AG10803 (cell line): ENCODE results near the gene DTX3L.

Source experiments
- DNase-seq: peaks from one replicate; pipeline ENCODE4 v3.0.0; 2010; ENCODE audit warnings: low read depth
- H3K4me3 ChIP-seq: 2 replicates; pipeline ENCODE4 v1.5.1; 2011; ENCODE audit warnings: mild to moderate bottlenecking, low read length, control low read depth
- CTCF ChIP-seq: conservative IDR thresholded peaks from 2 replicates; pipeline ENCODE4 v1.5.1; 2011; ENCODE audit warnings: mild to moderate bottlenecking, low read length, control low read depth, inconsistent platforms

The DTX3L gene

GRCh38 chr3:122618614-122619013 lies 54.5 kb downstream of the DTX3L start:
- H3K4me3 ChIP-seq, result no peak overlapping the region
- no peak for TF ChIP-seq CTCF
- no peak for DNase-seq

GRCh38 chr3:122619040-122619439 lies 54.9 kb downstream of the DTX3L start:
- no peak for TF ChIP-seq CTCF
- DNase-seq, result no peak
- no peak overlapping the region for H3K4me3 ChIP-seq

GRCh38 chr3:122620399-122620798 lies 56.3 kb downstream of the DTX3L start:
- TF ChIP-seq CTCF, result no peak
- H3K4me3 ChIP-seq, result no peak overlapping the region
- DNase-seq, result no peak

- no peak for DNase-seq
- no peak overlapping the region for H3K4me3 ChIP-seq
- no peak for TF ChIP-seq CTCF
These were observed 57.0 kb downstream of the DTX3L start for GRCh38 chr3:122621112-122621511.

GRCh38 chr3:122623031-122623829 lies 59.1 kb downstream of the DTX3L start:
- no peak for TF ChIP-seq CTCF
- no peak for DNase-seq
- no peak overlapping the region for H3K4me3 ChIP-seq
